Brain microvascular endothelial cell (primary cell): ENCODE results near the gene DCST2.

ENCODE experiments used
- DNase-seq: peaks from one replicate; pipeline ENCODE4 v3.0.0-alpha.2; 2020
- H3K27ac ChIP-seq: fragments of 250-450 bp; sonication (Bioruptor Pico); 2 replicates; pipeline ENCODE4 v1.5.1; 2020; ENCODE audit warnings: mild to moderate bottlenecking, moderate library complexity
- H3K27me3 ChIP-seq: fragments of 250-450 bp; sonication (Bioruptor Pico); replicated peaks from 2 replicates; pipeline ENCODE4 v1.5.1; 2020; ENCODE audit warnings: mild to moderate bottlenecking
- H3K36me3 ChIP-seq: fragments of 250-450 bp; sonication (Bioruptor Pico); replicated peaks from 2 replicates; pipeline ENCODE4 v1.5.1; 2020; ENCODE audit warnings: mild to moderate bottlenecking
- H3K4me3 ChIP-seq: 2 replicates; pipeline ENCODE4 v1.5.1; 2011; ENCODE audit warnings: low read depth, mild to moderate bottlenecking, control low read depth, low read length, moderate library complexity
- in situ Hi-C: cut with HindIII; loops from 2 replicates; pipeline ENCODE4 v1.10.0; 2017; ENCODE audit warnings: low sequenced_read_pairs, low pct_ligation_motif_present
- TF ChIP-seq, protein P1 (sequence below): IDR thresholded peaks from 2 replicates; pipeline ENCODE4 v1.5.1; 2011; ENCODE audit warnings: low read depth, mild to moderate bottlenecking, moderate library complexity, low read length, control low read depth, inconsistent platforms; ENCODE audit errors: missing control alignments

The DCST2 gene

DNA sequence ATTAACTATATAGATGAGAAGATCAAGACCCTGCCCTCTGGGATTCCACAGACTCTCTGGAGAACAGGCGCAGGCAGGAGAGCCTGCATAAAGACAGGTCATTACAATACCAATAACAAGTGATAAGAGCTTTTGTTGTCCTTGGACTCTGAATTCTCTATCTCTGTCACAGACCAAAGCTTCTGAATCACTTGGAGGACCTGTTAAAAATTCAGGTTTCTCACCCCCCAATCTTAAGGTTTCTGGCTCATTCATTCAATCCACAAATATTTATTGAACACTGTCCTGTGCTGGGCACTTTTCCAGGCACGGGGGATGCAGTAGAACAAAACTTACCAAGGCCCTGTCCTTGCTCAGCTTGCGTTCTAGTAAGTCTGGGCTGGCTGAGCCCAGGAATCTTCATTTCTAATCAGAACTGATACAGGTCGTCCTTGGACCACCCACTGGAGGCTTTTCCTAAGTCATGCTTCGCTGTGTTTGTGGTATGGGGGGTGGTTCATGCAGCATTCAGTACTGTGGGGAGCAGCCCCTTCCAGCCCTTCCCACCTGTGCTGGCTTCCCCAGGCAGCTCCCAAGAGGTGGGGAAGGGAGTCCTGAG is 31.4 kb upstream of the DCST2 start:
- Histone ChIP-seq H3K27ac (no peak overlapping the region), H3K27me3 (no peaks in the 10 kb centered on the region), H3K36me3 (peaks cover 3% of the 10 kb centered on the region), H3K4me3 (no peak overlapping the region)
- no peak for DNase-seq
- in situ Hi-C loops = no loop called here
- TF ChIP-seq, protein P1, sequence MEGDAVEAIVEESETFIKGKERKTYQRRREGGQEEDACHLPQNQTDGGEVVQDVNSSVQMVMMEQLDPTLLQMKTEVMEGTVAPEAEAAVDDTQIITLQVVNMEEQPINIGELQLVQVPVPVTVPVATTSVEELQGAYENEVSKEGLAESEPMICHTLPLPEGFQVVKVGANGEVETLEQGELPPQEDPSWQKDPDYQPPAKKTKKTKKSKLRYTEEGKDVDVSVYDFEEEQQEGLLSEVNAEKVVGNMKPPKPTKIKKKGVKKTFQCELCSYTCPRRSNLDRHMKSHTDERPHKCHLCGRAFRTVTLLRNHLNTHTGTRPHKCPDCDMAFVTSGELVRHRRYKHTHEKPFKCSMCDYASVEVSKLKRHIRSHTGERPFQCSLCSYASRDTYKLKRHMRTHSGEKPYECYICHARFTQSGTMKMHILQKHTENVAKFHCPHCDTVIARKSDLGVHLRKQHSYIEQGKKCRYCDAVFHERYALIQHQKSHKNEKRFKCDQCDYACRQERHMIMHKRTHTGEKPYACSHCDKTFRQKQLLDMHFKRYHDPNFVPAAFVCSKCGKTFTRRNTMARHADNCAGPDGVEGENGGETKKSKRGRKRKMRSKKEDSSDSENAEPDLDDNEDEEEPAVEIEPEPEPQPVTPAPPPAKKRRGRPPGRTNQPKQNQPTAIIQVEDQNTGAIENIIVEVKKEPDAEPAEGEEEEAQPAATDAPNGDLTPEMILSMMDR = no peak

GRCh38 chr1:155064111-155064831 is 30.7 kb upstream of the DCST2 start:
- peak overlapping the region; percentile 91 for H3K4me3 ChIP-seq
- DNase-seq = no peak
- H3K27me3 ChIP-seq = no peaks in the 10 kb centered on the region
- TF ChIP-seq, protein P1 = no peak
- H3K27ac ChIP-seq = no peak overlapping the region
- peaks cover 3% of the 10 kb centered on the region for H3K36me3 ChIP-seq
- in situ Hi-C loops = no loop called here

- TF ChIP-seq, protein P1 = no peak
- H3K4me3 ChIP-seq = peak within 1 kb of the TSS; percentile 91
- in situ Hi-C loops = no loop called here
- no peaks in the 10 kb centered on the region for H3K27me3 ChIP-seq
- peak; percentile 76 for DNase-seq
- peak within 1 kb of the TSS; percentile 66 for H3K27ac ChIP-seq
- peaks cover 5% of the 10 kb centered on the region for H3K36me3 ChIP-seq
Observed at GRCh38 chr1:155063550-155064110, 30.0 kb upstream of the DCST2 start, which contains the start of gene EFNA4. TSS of gene EFNA4 (plus strand) at chr1:155063740. CDS start at chr1:155063824, 84 bp downstream.

- peak; percentile 48 for DNase-seq
- Histone ChIP-seq H3K27ac (no peak overlapping the region), H3K27me3 (no peaks in the 10 kb centered on the region), H3K36me3 (peaks cover 10% of the 10 kb centered on the region), H3K4me3 (peak overlapping the region; percentile 91)
- in situ Hi-C loops = no loop called here
- TF ChIP-seq, protein P1 = peak; percentile 94
Observed at GRCh38 chr1:155062702-155063411, 29.3 kb upstream of the DCST2 start.

- Histone ChIP-seq H3K27ac (no peak overlapping the region), H3K4me3 (no peak overlapping the region), H3K27me3 (no peaks in the 10 kb centered on the region), H3K36me3 (peaks cover 14% of the 10 kb centered on the region)
- DNase-seq = no peak
- TF ChIP-seq, protein P1 = peak; percentile 18
- in situ Hi-C loops = no loop called here
Observed at GRCh38 chr1:155062151-155062686, 28.6 kb upstream of the DCST2 start.
